GM12892 (cell line): Measurements from ENCODE around the gene PTPRN2.

ENCODE experiments used
- POLR2A ChIP-seq: IDR thresholded peaks from 2 replicates; pipeline ENCODE4 v1.6.1; 2011; ENCODE audit warnings: low read depth, low read length, control low read depth
- TAF1 ChIP-seq: IDR thresholded peaks from 2 replicates; pipeline ENCODE4 v1.6.1; 2011; ENCODE audit warnings: low read depth, mild to moderate bottlenecking, control low read depth, low read length, borderline replicate concordance

GRCh38 chr7:158447151-158447505 lies 140.5 kb downstream of the PTPRN2 start:
- TF ChIP-seq POLR2A, result no peak
- no peak for TF ChIP-seq TAF1
